IMR-90 (cell line): ENCODE measurements around the gene OPCML. TPM values are rescaled to one million over a fixed set of nuclear protein-coding genes. Genes with fewer than 3 reads are reported as not detected.

Source experiments
- ATAC-seq: fragments of 200-7000 bp; cut with Tn5 transposase; 2 replicates; pipeline ENCODE4 v1.9.1; 2020; ENCODE audit warnings: low read depth, mild to moderate bottlenecking, moderate library complexity
- BruUV-seq: library from RNA; stranded (reverse); fragments of 400-500 nt; replicated peaks from 2 replicates; lab custom pipeline; 2021; lab: Mats Ljungman, UMichigan
- CTCF ChIA-PET: fragments of 300-600 bp; formaldehyde crosslinking; extraction: SDS; loops from one replicate; lab custom pipeline; 2021; ENCODE audit warnings: antibody characterized with exemption; lab: Yijun Ruan, JAX
- POLR2A ChIA-PET: fragments of 300-600 bp; sonication (Branson Sonifier 250); formaldehyde crosslinking; loops from one replicate; lab custom pipeline; 2022; ENCODE audit warnings: antibody characterized with exemption; ENCODE audit not compliant: unreplicated experiment; lab: Charles Lee
- DNase-seq: peaks from one replicate; pipeline ENCODE4 v3.0.0; 2013
- H2AFZ ChIP-seq: replicated peaks from 2 replicates; pipeline ENCODE3; 2013; ENCODE audit warnings: low read length, mild to moderate bottlenecking; ENCODE audit not compliant: poor library complexity
- H2AK5ac ChIP-seq: 2 replicates; pipeline ENCODE4 v1.6.1; 2013; ENCODE audit warnings: low read depth, low read length, inconsistent platforms
- H2AK9ac ChIP-seq: replicated peaks from 2 replicates; pipeline ENCODE3; 2013; ENCODE audit warnings: mild to moderate bottlenecking, low read depth, low read length, moderate library complexity; ENCODE audit not compliant: poor library complexity
- H2BK120ac ChIP-seq: 2 replicates; pipeline ENCODE4 v1.6.1; 2013; ENCODE audit warnings: low read depth, low read length, inconsistent platforms
- H2BK15ac ChIP-seq: 3 replicates; pipeline ENCODE4 v1.6.1; 2013; ENCODE audit warnings: low read depth, low read length, inconsistent platforms
- H2BK20ac ChIP-seq: 2 replicates; pipeline ENCODE4 v1.6.1; 2013; ENCODE audit warnings: low read depth, mild to moderate bottlenecking, inconsistent platforms, low read length, moderate library complexity
- H2BK5ac ChIP-seq: 2 replicates; pipeline ENCODE4 v1.6.1; 2013; ENCODE audit warnings: mild to moderate bottlenecking, low read depth, low read length, inconsistent platforms; ENCODE audit not compliant: poor library complexity, severe bottlenecking
- H3K14ac ChIP-seq: replicated peaks from 2 replicates; pipeline ENCODE4 v1.6.1; 2013; ENCODE audit warnings: low read depth, low read length, inconsistent platforms
- H3K18ac ChIP-seq: 2 replicates; pipeline ENCODE4 v1.6.1; 2013; ENCODE audit warnings: low read depth, low read length, control low read depth
- H3K23ac ChIP-seq: 2 replicates; pipeline ENCODE4 v1.6.1; 2013; ENCODE audit warnings: low read depth, low read length, inconsistent platforms
- H3K27ac ChIP-seq: 2 replicates; pipeline ENCODE4 v1.5.1; 2013; ENCODE audit warnings: mild to moderate bottlenecking, control low read depth, low read length; ENCODE audit not compliant: insufficient read depth
- H3K27me3 ChIP-seq: 2 replicates; pipeline ENCODE4 v1.6.1; 2013; ENCODE audit warnings: low read length; ENCODE audit not compliant: control insufficient read depth, insufficient read depth
- H3K36me3 ChIP-seq: 2 replicates; pipeline ENCODE4 v1.6.1; 2013; ENCODE audit warnings: low read length, mixed read lengths; ENCODE audit not compliant: control insufficient read depth, insufficient read depth
- H3K4ac ChIP-seq: 2 replicates; pipeline ENCODE4 v1.6.1; 2013; ENCODE audit warnings: low read depth, low read length, inconsistent platforms
- H3K4me1 ChIP-seq: 2 replicates; pipeline ENCODE4 v1.6.1; 2013; ENCODE audit warnings: low read length, mixed read lengths; ENCODE audit not compliant: control insufficient read depth, insufficient read depth
- H3K4me2 ChIP-seq: 2 replicates; pipeline ENCODE4 v1.6.1; 2013; ENCODE audit warnings: low read depth, mild to moderate bottlenecking, control low read depth, low read length, moderate library complexity
- H3K4me3 ChIP-seq: 2 replicates; pipeline ENCODE4 v1.5.1; 2013; ENCODE audit warnings: low read depth, mild to moderate bottlenecking, control low read depth, low read length, moderate library complexity; ENCODE audit not compliant: insufficient read depth
- H3K56ac ChIP-seq: 2 replicates; pipeline ENCODE4 v1.6.1; 2013; ENCODE audit warnings: low read length, inconsistent platforms; ENCODE audit not compliant: insufficient read depth; ENCODE audit errors: extremely low read depth
- H3K79me1 ChIP-seq, 2 experiments: 2 replicates each; pipeline ENCODE4 v1.6.1; 2013; ENCODE audit warnings: low read length in 2 of 2, inconsistent platforms in 1 of 2, low read depth in 1 of 2
- H3K9ac ChIP-seq: 2 replicates; pipeline ENCODE4 v1.6.1; 2013; ENCODE audit warnings: low read depth, low read length, control low read depth
- H3K9me1 ChIP-seq: 2 replicates; pipeline ENCODE4 v1.6.1; 2013; ENCODE audit warnings: low read length, inconsistent platforms; ENCODE audit not compliant: insufficient read depth
- H3K9me3 ChIP-seq: 2 replicates; pipeline ENCODE4 v1.6.1; 2013; ENCODE audit warnings: low read length; ENCODE audit not compliant: control insufficient read depth, insufficient read depth
- H4K20me1 ChIP-seq: 2 replicates; pipeline ENCODE4 v1.6.1; 2013; ENCODE audit warnings: low read length, inconsistent platforms; ENCODE audit not compliant: insufficient read depth
- H4K5ac ChIP-seq: 2 replicates; pipeline ENCODE4 v1.6.1; 2013; ENCODE audit warnings: mild to moderate bottlenecking, low read depth, low read length, control low read depth
- H4K8ac ChIP-seq, 2 experiments: 2 replicates each; pipeline ENCODE4 v1.6.1; 2013; ENCODE audit warnings: low read depth in 2 of 2, low read length in 2 of 2, control low read depth in 1 of 2, inconsistent platforms in 1 of 2
- H4K91ac ChIP-seq: 2 replicates; pipeline ENCODE4 v1.6.1; 2013; ENCODE audit warnings: low read depth, low read length, inconsistent platforms; ENCODE audit not compliant: insufficient read depth
- WGBS, 2 experiments: methylation state at CpG; one replicate each; pipeline versions ENCODE4 v1.1.5 to v1.1.7; 2013; ENCODE audit warnings: missing lambda C conversion rate in 2 of 2; ENCODE audit not compliant: insufficient read length in 1 of 2; ENCODE audit errors: extremely low coverage in 2 of 2; 5-methylcytosine and 5-hydroxymethylcytosine counted together
- dilution Hi-C: fragments of 300-500 bp; cut with HindIII; formaldehyde crosslinking; loops from one replicate; pipeline ENCODE4 v1.14.3; 2018; ENCODE audit warnings: low sequenced_read_pairs; ENCODE audit not compliant: unreplicated experiment
- in situ Hi-C: fragments of 300-500 bp; cut with MboI; formaldehyde crosslinking; loops from 3 replicates; pipeline ENCODE4 v1.14.3; 2019; ENCODE audit warnings: low sequenced_read_pairs, inconsistent platforms, mixed read lengths
- intact Hi-C: fragments of 100-400 bp; cut with micrococcal nuclease; formaldehyde crosslinking; loops from 2 replicates; pipeline ENCODE4 v1.10.0; 2022
- polyA plus RNA-seq, 3 experiments: library from polyadenylated mRNA; depleted of rRNA; stranded (reverse); fragments of >200 nt; gene quantifications; 2 replicates each; pipeline ENCODE4 v1.2.3, GENCODE V29; 2012; ENCODE audit warnings: low replicate concordance in 1 of 3
- total RNA-seq: library from RNA; depleted of rRNA; stranded (reverse); fragments of >200 nt; gene quantifications from 2 replicates; pipeline ENCODE4 v1.2.3, GENCODE V29; 2012
- TF ChIP-seq, protein P1 (sequence below): fragments of 150-350 bp; IDR thresholded peaks from 2 replicates; pipeline ENCODE4 v1.6.1; 2016; ENCODE audit warnings: low read depth, mild to moderate bottlenecking, low read length, moderate library complexity, borderline replicate concordance

OPCML gene
- total and polyA plus RNA-seq, 2 of the 4 experiments (the other 2 are of a cell fraction), result under 0.01 to 2.6 TPM

DNA sequence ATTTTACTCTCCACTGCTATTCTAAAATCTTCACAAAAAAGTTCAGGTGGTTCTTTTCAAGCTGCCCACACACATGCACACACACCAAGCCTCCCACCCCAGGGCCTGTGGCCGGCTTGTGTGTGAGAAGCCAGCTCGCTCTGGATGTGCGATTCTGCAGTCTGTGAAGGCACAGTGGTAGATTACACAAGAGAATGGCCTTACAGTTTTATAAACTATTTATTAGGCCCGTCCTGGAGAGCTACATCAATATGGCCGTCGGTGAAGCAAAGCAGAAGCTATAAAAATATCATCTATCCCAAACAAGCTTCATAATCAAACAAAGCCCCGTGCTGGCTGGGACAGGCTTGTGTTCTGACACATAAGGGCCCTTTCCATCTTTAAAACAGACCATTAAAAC lies 240.5 kb downstream of the OPCML start:
- Histone ChIP-seq H2BK15ac (no peak overlapping the region), H3K56ac (no peak overlapping the region), H3K14ac (no peak overlapping the region), H3K36me3 (no peaks in the 10 kb centered on the region), H3K4me1 (no peaks in the 10 kb centered on the region), H3K4me2 (no peak overlapping the region), H2AK9ac (no peak overlapping the region), H4K8ac (no peak overlapping the region), H4K5ac (no peak overlapping the region), H3K27ac (no peak overlapping the region), H3K4ac (no peak overlapping the region), H3K23ac (no peak overlapping the region), H4K20me1 (no peaks in the 10 kb centered on the region), H3K9me1 (no peaks in the 10 kb centered on the region), H2AFZ (no peak overlapping the region), H2BK120ac (no peak overlapping the region), H3K27me3 (no peaks in the 10 kb centered on the region), H3K18ac (no peak overlapping the region), H4K91ac (no peak overlapping the region), H3K9ac (no peak overlapping the region), H3K79me1 (no peaks in the 10 kb centered on the region), H2BK20ac (no peak overlapping the region), H3K9me3 (peaks cover 37% of the 10 kb centered on the region), H2BK5ac (no peak overlapping the region), H2AK5ac (no peak overlapping the region), H3K4me3 (no peak overlapping the region)
- POLR2A ChIA-PET, result no interaction called here
- CTCF ChIA-PET, result no interaction called here
- intact Hi-C loops, result no loop called here
- TF ChIP-seq, protein P1, sequence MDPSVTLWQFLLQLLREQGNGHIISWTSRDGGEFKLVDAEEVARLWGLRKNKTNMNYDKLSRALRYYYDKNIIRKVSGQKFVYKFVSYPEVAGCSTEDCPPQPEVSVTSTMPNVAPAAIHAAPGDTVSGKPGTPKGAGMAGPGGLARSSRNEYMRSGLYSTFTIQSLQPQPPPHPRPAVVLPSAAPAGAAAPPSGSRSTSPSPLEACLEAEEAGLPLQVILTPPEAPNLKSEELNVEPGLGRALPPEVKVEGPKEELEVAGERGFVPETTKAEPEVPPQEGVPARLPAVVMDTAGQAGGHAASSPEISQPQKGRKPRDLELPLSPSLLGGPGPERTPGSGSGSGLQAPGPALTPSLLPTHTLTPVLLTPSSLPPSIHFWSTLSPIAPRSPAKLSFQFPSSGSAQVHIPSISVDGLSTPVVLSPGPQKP, result no peak
- dilution Hi-C loops, result no loop called here
- WGBS, 2 experiments, result no CpG with 5 or more reads among the region's 7 CpGs
- ATAC-seq (no peak), DNase-seq (no peak)
- BruUV-seq, result no TSS peak
- in situ Hi-C loops, result no loop called here
